Lower lobe of right lung (tissue), 2 donors: ENCODE data around the gene DOCK3. TPM values are rescaled to one million over a fixed set of nuclear protein-coding genes. Genes with fewer than 3 reads are reported as not detected.
"Not testable (repeated sequence)": the region's sequence is repeated elsewhere in the genome, so short reads cannot be mapped to it uniquely, and the experiment has no call there.

ENCODE experiments used
- ATAC-seq, 2 donors: fragments of 200-7000 bp; cut with Tn5 transposase; one replicate each; pipeline ENCODE4 v1.9.1; 2020 to 2022; ENCODE audit warnings: mild to moderate bottlenecking in 2 of 2, moderate library complexity in 2 of 2
- DNase-seq: peaks from one replicate; pipeline ENCODE4 v3.0.0-alpha.2; 2020
- H3K27ac ChIP-seq: fragments of 200-600 bp; one replicate; pipeline ENCODE4 v1.8.0; 2022
- H3K27me3 ChIP-seq: fragments of 200-600 bp; one replicate; pipeline ENCODE4 v1.8.0; 2022; ENCODE audit warnings: low read depth
- H3K36me3 ChIP-seq: fragments of 200-600 bp; one replicate; pipeline ENCODE4 v1.8.0; 2022; ENCODE audit warnings: mild to moderate bottlenecking
- H3K4me1 ChIP-seq: fragments of 200-600 bp; one replicate; pipeline ENCODE4 v1.8.0; 2022
- H3K4me3 ChIP-seq: fragments of 200-600 bp; one replicate; pipeline ENCODE4 v1.8.0; 2022; ENCODE audit warnings: mild to moderate bottlenecking
- H3K9me3 ChIP-seq: fragments of 200-600 bp; one replicate; pipeline ENCODE4 v1.8.0; 2022
- intact Hi-C: fragments of 100-400 bp; cut with DNase I; formaldehyde crosslinking; loops from one replicate; pipeline ENCODE4 v1.11.0; 2022
- total RNA-seq: library from RNA; stranded (reverse); fragmentation: NEBNext Ultra II Directional; extraction: Animal tissue kit (Norgen Biotek cat#: 25700); gene quantifications from one replicate; pipeline ENCODE4 v1.2.1, GENCODE V29; 2021
- TF ChIP-seq, protein P1 (sequence below): fragments of 200-600 bp; IDR thresholded peaks from one replicate; pipeline ENCODE4 v1.8.0; 2022; ENCODE audit warnings: antibody characterized with exemption, mild to moderate bottlenecking
- donor health status: DM: no; HTN: yes; CAD: no; lungs with severe emphysema.

DOCK3 gene
- total RNA-seq, 1 donor from 2014 or later, result 1.5 TPM

DNA sequence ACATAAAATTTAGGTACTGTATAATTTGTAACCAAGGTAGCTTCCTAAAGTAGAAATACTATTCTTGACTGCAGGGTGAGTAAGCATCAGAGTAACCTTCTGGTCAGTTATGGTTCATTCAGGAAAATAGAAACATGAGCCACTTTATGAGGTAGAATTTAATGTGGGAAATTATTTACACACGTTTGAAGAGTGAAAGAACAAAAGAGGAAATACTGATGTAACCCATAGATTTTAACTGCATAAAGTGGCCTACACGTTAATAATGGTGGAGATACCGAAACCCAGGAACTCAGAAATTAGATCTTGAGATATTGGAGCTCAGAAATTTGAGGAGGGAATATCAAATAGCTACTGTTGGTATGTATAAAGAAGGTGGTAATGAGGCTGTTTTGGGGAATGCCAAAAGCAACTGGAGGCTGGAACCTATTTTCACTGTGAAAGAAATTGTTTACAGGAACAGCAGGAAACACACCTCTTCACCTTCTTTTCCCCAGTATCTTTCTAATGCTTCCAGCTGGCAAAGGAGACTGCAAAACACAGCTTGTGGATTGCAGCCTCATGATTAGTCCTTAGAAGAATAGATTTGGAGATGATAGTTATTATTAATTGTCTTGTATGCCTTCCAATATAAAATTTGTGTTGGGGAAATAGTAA is 216.1 kb downstream of the DOCK3 start:
- TF ChIP-seq, protein P1, sequence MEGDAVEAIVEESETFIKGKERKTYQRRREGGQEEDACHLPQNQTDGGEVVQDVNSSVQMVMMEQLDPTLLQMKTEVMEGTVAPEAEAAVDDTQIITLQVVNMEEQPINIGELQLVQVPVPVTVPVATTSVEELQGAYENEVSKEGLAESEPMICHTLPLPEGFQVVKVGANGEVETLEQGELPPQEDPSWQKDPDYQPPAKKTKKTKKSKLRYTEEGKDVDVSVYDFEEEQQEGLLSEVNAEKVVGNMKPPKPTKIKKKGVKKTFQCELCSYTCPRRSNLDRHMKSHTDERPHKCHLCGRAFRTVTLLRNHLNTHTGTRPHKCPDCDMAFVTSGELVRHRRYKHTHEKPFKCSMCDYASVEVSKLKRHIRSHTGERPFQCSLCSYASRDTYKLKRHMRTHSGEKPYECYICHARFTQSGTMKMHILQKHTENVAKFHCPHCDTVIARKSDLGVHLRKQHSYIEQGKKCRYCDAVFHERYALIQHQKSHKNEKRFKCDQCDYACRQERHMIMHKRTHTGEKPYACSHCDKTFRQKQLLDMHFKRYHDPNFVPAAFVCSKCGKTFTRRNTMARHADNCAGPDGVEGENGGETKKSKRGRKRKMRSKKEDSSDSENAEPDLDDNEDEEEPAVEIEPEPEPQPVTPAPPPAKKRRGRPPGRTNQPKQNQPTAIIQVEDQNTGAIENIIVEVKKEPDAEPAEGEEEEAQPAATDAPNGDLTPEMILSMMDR, result no peak
- Histone ChIP-seq H3K4me3 (no peak overlapping the region), H3K27ac (no peak overlapping the region), H3K4me1 (no peaks in the 10 kb centered on the region), H3K9me3 (peaks cover 5% of the 10 kb centered on the region), H3K27me3 (no peaks in the 10 kb centered on the region), H3K36me3 (no peaks in the 10 kb centered on the region)
- no peak for ATAC-seq
- no peak for DNase-seq
- intact Hi-C loops, result no loop called here

DNA sequence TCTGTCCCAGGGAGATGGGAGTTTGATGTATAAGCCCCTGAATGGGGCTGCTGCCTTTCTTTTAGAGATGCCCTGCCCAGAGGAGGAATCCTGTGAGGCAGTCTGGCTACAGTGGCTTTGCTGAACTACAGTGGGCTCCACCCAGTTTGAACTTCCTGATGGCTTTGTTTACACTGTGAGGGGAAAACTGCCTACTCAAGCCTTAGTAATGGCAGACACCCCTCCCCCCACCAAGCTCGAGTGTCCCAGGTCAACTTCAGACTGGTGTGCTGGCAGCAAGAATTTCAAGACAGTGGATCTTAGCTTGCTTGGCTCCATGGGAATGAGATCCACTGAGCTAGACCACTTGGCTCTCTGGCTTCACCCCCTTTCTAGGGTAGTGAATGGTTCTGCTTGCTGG is 226.4 kb downstream of the DOCK3 start:
- H3K9me3 ChIP-seq, H3K4me1 ChIP-seq, H3K4me3 ChIP-seq, H3K27ac ChIP-seq, intact Hi-C loops, ATAC-seq, H3K27me3 ChIP-seq, H3K36me3 ChIP-seq: not testable (repeated sequence)
- peak; percentile 57 for DNase-seq

DNA sequence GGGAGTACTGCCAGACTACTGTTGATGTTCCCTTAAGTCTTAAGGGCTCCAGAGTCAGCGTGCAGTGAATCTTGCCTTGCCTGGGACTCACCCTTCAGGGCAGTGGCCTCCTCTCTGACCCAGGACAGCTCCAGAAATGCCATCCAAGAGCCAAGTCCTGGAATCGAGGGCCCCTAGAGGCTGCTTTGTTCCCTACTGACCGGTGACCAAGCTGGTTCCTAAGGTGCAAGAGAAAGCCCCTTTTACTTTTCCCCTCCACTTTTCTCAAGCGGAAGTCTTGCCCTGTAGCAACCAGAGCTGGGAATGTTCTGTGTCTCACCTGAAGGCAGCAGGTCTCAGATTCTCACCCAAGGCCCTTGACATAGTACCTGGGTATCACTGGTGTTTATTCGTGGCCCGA is 238.0 kb downstream of the DOCK3 start:
- no peaks in the 10 kb centered on the region for H3K36me3 ChIP-seq
- no peak overlapping the region for H3K4me3 ChIP-seq
- no peaks in the 10 kb centered on the region for H3K9me3 ChIP-seq
- H3K27me3 ChIP-seq, result no peaks in the 10 kb centered on the region
- intact Hi-C loops, result no loop called here
- no peaks in the 10 kb centered on the region for H3K4me1 ChIP-seq
- no peak overlapping the region for H3K27ac ChIP-seq
- DNase-seq (no peak), ATAC-seq (no peak)
- TF ChIP-seq, protein P1, result no peak

DNA sequence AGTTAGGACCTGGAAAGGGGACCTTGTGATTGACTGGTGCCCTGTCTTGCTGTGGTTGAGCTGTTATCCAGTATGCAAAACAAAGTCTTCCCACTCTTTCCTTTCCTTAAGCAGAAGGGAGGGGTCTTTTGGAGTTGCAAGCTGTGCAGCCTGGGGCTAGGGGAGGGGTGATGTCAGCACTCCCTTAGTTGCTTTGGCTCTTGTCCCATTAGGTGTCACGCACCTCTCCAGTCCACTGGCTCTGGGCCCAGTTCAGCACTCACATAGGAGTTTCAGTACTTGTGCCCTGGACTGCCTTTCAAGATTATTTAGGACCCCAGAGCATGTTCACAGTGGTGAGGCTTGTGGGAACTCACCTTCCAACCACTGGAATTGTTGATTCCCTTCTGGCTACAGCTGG is 238.5 kb downstream of the DOCK3 start:
- no peaks in the 10 kb centered on the region for H3K4me1 ChIP-seq
- no peaks in the 10 kb centered on the region for H3K36me3 ChIP-seq
- TF ChIP-seq, protein P1, result no peak
- H3K9me3 ChIP-seq, result no peaks in the 10 kb centered on the region
- no peaks in the 10 kb centered on the region for H3K27me3 ChIP-seq
- intact Hi-C loops, result no loop called here
- H3K27ac ChIP-seq, result no peak overlapping the region
- DNase-seq, result peak; percentile 50
- no peak overlapping the region for H3K4me3 ChIP-seq
- ATAC-seq, result peak in 1 of 2 donors; percentile 21

DNA sequence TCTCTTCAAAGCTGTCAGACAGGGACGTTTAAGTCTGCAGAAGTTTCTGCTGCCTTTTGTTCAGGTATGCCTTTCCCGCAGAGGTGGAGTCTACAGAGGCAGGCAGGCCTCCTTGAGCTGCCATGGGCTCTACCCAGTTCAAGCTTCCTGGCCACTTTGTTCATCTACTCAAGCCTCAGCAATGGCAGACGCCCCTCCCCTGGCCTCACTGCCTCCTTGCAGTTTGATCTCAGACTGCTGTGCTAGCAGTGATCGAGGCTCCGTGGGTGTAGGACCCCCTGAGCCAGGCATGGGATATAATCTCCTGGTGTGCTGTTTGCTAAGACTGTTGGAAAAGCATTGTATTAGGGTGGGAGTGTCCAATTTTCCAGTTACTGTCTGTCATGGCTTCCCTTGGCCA is 247.3 kb downstream of the DOCK3 start:
- H3K4me3 ChIP-seq, H3K27me3 ChIP-seq, H3K27ac ChIP-seq, H3K9me3 ChIP-seq, DNase-seq, intact Hi-C loops, H3K4me1 ChIP-seq, H3K36me3 ChIP-seq, ATAC-seq: not testable (repeated sequence)

DNA sequence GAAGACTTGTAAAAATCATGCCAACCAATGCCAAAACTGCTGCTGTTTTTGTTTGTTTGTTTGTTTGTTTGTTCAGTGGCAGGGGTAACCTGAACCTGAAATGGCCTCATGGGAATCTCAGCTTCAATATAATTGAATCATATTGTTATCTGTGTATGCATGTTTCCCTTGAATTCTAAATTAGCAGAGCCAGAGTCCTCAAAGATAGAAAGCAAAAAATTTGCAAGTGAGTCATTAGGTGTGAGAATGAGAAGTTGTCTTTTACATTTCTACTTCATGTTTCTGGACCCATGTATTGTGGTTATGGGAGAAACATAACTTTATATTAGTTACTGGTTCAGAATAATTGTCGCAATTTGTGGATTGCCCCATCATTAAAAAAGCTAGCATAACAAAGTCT is 249.2 kb downstream of the DOCK3 start:
- H3K4me3 ChIP-seq, result no peak overlapping the region
- no peaks in the 10 kb centered on the region for H3K36me3 ChIP-seq
- H3K9me3 ChIP-seq, result no peaks in the 10 kb centered on the region
- H3K27me3 ChIP-seq, result no peaks in the 10 kb centered on the region
- H3K27ac ChIP-seq, result no peak overlapping the region
- ATAC-seq (no peak), DNase-seq (no peak)
- TF ChIP-seq, protein P1, result no peak
- H3K4me1 ChIP-seq, result no peaks in the 10 kb centered on the region
- intact Hi-C loops, result no loop called here
